Transverse colon (tissue), 4 donors: ENCODE results near the gene ARL15.

Experiments
- POLR2AphosphoS5 ChIP-seq, 3 donors: sonication (generic); formaldehyde crosslinking; IDR thresholded peaks; one replicate each; pipeline ENCODE4 v1.6.1; 2016; ENCODE audit warnings: antibody characterized with exemption in 3 of 3
- TF ChIP-seq, protein P1 (sequence below), 5 experiments: fragments of 200-600 bp in 3 of 5; fragments of 450-650 bp in 2 of 5; sonication (generic) in 3 of 5; IDR thresholded peaks; 1 replicate in 2 of 5; 2 replicates in 3 of 5; pipeline ENCODE4 v1.5.1; 2016 to 2017; ENCODE audit warnings: antibody characterized with exemption in 5 of 5, inconsistent platforms in 3 of 5, mild to moderate bottlenecking in 2 of 5, moderate library complexity in 1 of 5

DNA sequence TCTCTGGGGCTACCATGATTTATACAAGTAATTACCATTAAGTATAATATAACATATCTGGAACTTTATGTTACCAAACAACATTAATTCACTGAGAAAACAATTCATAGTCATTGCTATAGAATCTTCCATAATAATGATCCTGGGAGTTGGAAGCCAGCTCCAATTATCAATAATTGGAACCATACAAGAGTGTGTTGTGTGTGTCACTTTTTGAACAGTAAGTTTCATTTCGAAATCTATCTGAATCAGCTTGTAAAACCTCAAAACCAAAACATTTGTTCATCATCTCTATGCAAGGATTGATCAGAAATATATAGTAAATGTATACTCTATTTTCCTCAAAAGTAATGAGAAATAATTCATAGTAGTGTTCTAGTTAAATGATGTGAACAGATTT lies 348.1 kb downstream of the ARL15 start:
- TF ChIP-seq POLR2AphosphoS5 (IDR thresholded peaks at IDR 0.05): no peak
- TF ChIP-seq, protein P1, sequence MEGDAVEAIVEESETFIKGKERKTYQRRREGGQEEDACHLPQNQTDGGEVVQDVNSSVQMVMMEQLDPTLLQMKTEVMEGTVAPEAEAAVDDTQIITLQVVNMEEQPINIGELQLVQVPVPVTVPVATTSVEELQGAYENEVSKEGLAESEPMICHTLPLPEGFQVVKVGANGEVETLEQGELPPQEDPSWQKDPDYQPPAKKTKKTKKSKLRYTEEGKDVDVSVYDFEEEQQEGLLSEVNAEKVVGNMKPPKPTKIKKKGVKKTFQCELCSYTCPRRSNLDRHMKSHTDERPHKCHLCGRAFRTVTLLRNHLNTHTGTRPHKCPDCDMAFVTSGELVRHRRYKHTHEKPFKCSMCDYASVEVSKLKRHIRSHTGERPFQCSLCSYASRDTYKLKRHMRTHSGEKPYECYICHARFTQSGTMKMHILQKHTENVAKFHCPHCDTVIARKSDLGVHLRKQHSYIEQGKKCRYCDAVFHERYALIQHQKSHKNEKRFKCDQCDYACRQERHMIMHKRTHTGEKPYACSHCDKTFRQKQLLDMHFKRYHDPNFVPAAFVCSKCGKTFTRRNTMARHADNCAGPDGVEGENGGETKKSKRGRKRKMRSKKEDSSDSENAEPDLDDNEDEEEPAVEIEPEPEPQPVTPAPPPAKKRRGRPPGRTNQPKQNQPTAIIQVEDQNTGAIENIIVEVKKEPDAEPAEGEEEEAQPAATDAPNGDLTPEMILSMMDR (IDR thresholded peaks at IDR 0.05): no peak
